GM18511 (cell line): ENCODE data around the gene TMEM145.
"Not testable (repeated sequence)": the region's sequence is repeated elsewhere in the genome, so short reads cannot be mapped to it uniquely, and the experiment has no call there.

Source experiments
- ATAC-seq: cut with Tn5 transposase; IDR thresholded peaks from one replicate; pipeline ENCODE4 v1.9.1; 2021; ENCODE audit warnings: mild to moderate bottlenecking, moderate library complexity; ENCODE audit not compliant: unreplicated experiment

The TMEM145 gene

GRCh38 chr19:42333975-42334696 lies 21.0 kb downstream of the TMEM145 start:
- no peak for ATAC-seq

- no peak for ATAC-seq
Measured at GRCh38 chr19:42334697-42335373, 21.7 kb downstream of the TMEM145 start.

GRCh38 chr19:42335374-42335936 lies 22.3 kb downstream of the TMEM145 start:
- ATAC-seq = no peak

- ATAC-seq = no peak
Measured at GRCh38 chr19:42335971-42336370, 22.9 kb downstream of the TMEM145 start.

GRCh38 chr19:42339126-42339860 lies 26.2 kb downstream of the TMEM145 start:
- not testable (repeated sequence) for ATAC-seq

GRCh38 chr19:42339922-42340321 lies 26.8 kb downstream of the TMEM145 start:
- ATAC-seq = not testable (repeated sequence)

GRCh38 chr19:42343344-42344110 lies 30.4 kb downstream of the TMEM145 start:
- ATAC-seq = no peak

GRCh38 chr19:42344336-42344893 lies 31.3 kb downstream of the TMEM145 start:
- ATAC-seq = no peak

- no peak for ATAC-seq
Measured at GRCh38 chr19:42345191-42345812, 32.2 kb downstream of the TMEM145 start.

- ATAC-seq = no peak
Measured at GRCh38 chr19:42348211-42348610, 35.1 kb downstream of the TMEM145 start.

GRCh38 chr19:42349378-42350107 lies 36.4 kb downstream of the TMEM145 start:
- ATAC-seq = no peak

GRCh38 chr19:42350417-42350816 lies 37.3 kb downstream of the TMEM145 start:
- ATAC-seq = no peak

- no peak for ATAC-seq
Measured at GRCh38 chr19:42351079-42351735, 38.1 kb downstream of the TMEM145 start.

- ATAC-seq = no peak
Measured at GRCh38 chr19:42352301-42353259, 39.5 kb downstream of the TMEM145 start.

GRCh38 chr19:42353341-42354015 lies 40.4 kb downstream of the TMEM145 start:
- no peak for ATAC-seq

- no peak for ATAC-seq
Measured at GRCh38 chr19:42355896-42356295, 42.8 kb downstream of the TMEM145 start.

GRCh38 chr19:42356686-42357085 lies 43.6 kb downstream of the TMEM145 start:
- no peak for ATAC-seq
